Smooth muscle cell (in vitro differentiated cells): ENCODE data around the gene C2orf76. TPM values are rescaled to one million over a fixed set of nuclear protein-coding genes. Genes with fewer than 3 reads are reported as not detected.
"Not testable (repeated sequence)": the region's sequence is repeated elsewhere in the genome, so short reads cannot be mapped to it uniquely, and the experiment has no call there.

Experiments
- DNase-seq: peaks from one replicate; lab custom pipeline; 2025; ENCODE audit not compliant: unreplicated experiment; lab: John Stamatoyannopoulos, UW
- H2AFZ ChIP-seq: fragments of 200-600 bp; sonication (generic); 2 replicates; pipeline ENCODE4 v1.6.0; 2016; ENCODE audit warnings: antibody characterized with exemption, low read depth, mild to moderate bottlenecking
- H3F3A ChIP-seq: fragments of 200-600 bp; sonication (generic); 2 replicates; pipeline ENCODE4 v1.6.0; 2017; ENCODE audit warnings: antibody characterized with exemption, low read depth
- H3K27ac ChIP-seq: fragments of 200-600 bp; sonication (generic); 2 replicates; pipeline ENCODE4 v1.5.1; 2016; ENCODE audit warnings: low read depth, mild to moderate bottlenecking
- H3K27me3 ChIP-seq: fragments of 200-600 bp; sonication (generic); 2 replicates; pipeline ENCODE4 v1.6.1; 2016; ENCODE audit warnings: low read depth, mild to moderate bottlenecking
- H3K36me3 ChIP-seq: fragments of 200-600 bp; sonication (generic); 2 replicates; pipeline ENCODE4 v1.5.1; 2016; ENCODE audit warnings: low read depth
- H3K4me1 ChIP-seq: fragments of 200-600 bp; sonication (generic); 2 replicates; pipeline ENCODE4 v1.5.1; 2016; ENCODE audit warnings: low read depth
- H3K4me2 ChIP-seq: fragments of 200-600 bp; sonication (generic); 2 replicates; pipeline ENCODE4 v1.6.0; 2016; ENCODE audit warnings: mild to moderate bottlenecking
- H3K4me3 ChIP-seq: fragments of 200-600 bp; sonication (generic); 2 replicates; pipeline ENCODE4 v1.5.1; 2016; ENCODE audit warnings: mild to moderate bottlenecking
- H3K79me2 ChIP-seq: fragments of 200-600 bp; sonication (generic); 2 replicates; pipeline ENCODE4 v1.6.0; 2016; ENCODE audit warnings: low read depth, mild to moderate bottlenecking
- H3K9ac ChIP-seq: fragments of 200-600 bp; sonication (generic); 2 replicates; pipeline ENCODE4 v1.6.0; 2016; ENCODE audit warnings: low read depth
- H3K9me3 ChIP-seq: fragments of 200-600 bp; sonication (generic); replicated peaks from 2 replicates; pipeline ENCODE4 v1.5.1; 2016; ENCODE audit warnings: low read depth
- H4K20me1 ChIP-seq: fragments of 200-600 bp; sonication (generic); 2 replicates; pipeline ENCODE4 v1.6.0; 2016; ENCODE audit warnings: low read depth
- CTCF ChIP-seq: fragments of 200-600 bp; sonication (generic); IDR thresholded peaks from 2 replicates; pipeline ENCODE4 v1.5.1; 2017; ENCODE audit warnings: borderline replicate concordance, mild to moderate bottlenecking, antibody characterized with exemption; ENCODE audit not compliant: insufficient read depth, poor library complexity, severe bottlenecking
- WGBS: methylation state at CpG from one replicate; pipeline ENCODE4 v1.1.7; 2016; ENCODE audit warnings: low lambda C conversion rate; 5-methylcytosine and 5-hydroxymethylcytosine counted together
- polyA plus RNA-seq: library from polyadenylated mRNA; unstranded; fragments of >200 nt; fragmentation: Nextera tagmentation; extraction: Ambion mirVana; gene quantifications from 2 replicates; pipeline ENCODE4 v1.2.1, GENCODE V29; 2016
- total RNA-seq: library from RNA; depleted of rRNA; stranded (reverse); fragments of >200 nt; gene quantifications from 2 replicates; pipeline ENCODE4 v1.2.3, GENCODE V29; 2014

C2orf76 gene
- total and polyA plus RNA-seq, 2 experiments from 2014 or later: 16.0 to 30.2 TPM

GRCh38 chr2:119377993-119378345 is 11.3 kb upstream of the C2orf76 start:
- Histone ChIP-seq H3K9me3 (no peaks in the 10 kb centered on the region), H4K20me1 (no peaks in the 10 kb centered on the region), H3K4me2 (no peak overlapping the region), H3K36me3 (peaks cover 11% of the 10 kb centered on the region), H3K4me3 (no peak overlapping the region), H3F3A (no peaks in the 10 kb centered on the region), H3K4me1 (no peaks in the 10 kb centered on the region), H2AFZ (no peak overlapping the region), H3K27me3 (no peaks in the 10 kb centered on the region), H3K27ac (no peak overlapping the region), H3K9ac (no peak overlapping the region), H3K79me2 (no peaks in the 10 kb centered on the region)
- TF ChIP-seq CTCF: no peak
- no peak for DNase-seq
- 49% methylated on average over 5 of the region's 5 CpGs for WGBS

GRCh38 chr2:119377294-119377992 is 10.8 kb upstream of the C2orf76 start:
- Histone ChIP-seq H4K20me1 (no peaks in the 10 kb centered on the region), H3K4me1 (no peaks in the 10 kb centered on the region), H3K27ac (no peak overlapping the region), H3K9me3 (no peaks in the 10 kb centered on the region), H3K4me3 (no peak overlapping the region), H3K4me2 (no peak overlapping the region), H3F3A (no peaks in the 10 kb centered on the region), H2AFZ (no peak overlapping the region), H3K27me3 (no peaks in the 10 kb centered on the region), H3K9ac (no peak overlapping the region), H3K36me3 (peaks cover 16% of the 10 kb centered on the region), H3K79me2 (no peaks in the 10 kb centered on the region)
- 82% methylated on average over 7 of the region's 7 CpGs for WGBS
- TF ChIP-seq CTCF: no peak
- DNase-seq: no peak

- WGBS: 95% methylated on average over 5 of the region's 5 CpGs
- Histone ChIP-seq H3K27ac (no peak overlapping the region), H3F3A (no peaks in the 10 kb centered on the region), H3K79me2 (no peaks in the 10 kb centered on the region), H3K9me3 (no peaks in the 10 kb centered on the region), H3K36me3 (peaks cover 20% of the 10 kb centered on the region), H4K20me1 (no peaks in the 10 kb centered on the region), H3K27me3 (no peaks in the 10 kb centered on the region), H3K4me2 (no peak overlapping the region), H3K4me3 (no peak overlapping the region), H3K4me1 (no peaks in the 10 kb centered on the region), H2AFZ (no peak overlapping the region), H3K9ac (no peak overlapping the region)
- no peak for TF ChIP-seq CTCF
- no peak for DNase-seq
Measured at GRCh38 chr2:119376810-119377209, 10.2 kb upstream of the C2orf76 start.

GRCh38 chr2:119376406-119376805 is 9.8 kb upstream of the C2orf76 start:
- H2AFZ ChIP-seq, H3K4me3 ChIP-seq, H3K9ac ChIP-seq, H3K27me3 ChIP-seq, H3F3A ChIP-seq, H3K27ac ChIP-seq, DNase-seq, H3K4me1 ChIP-seq, H4K20me1 ChIP-seq, H3K79me2 ChIP-seq, H3K4me2 ChIP-seq, H3K9me3 ChIP-seq: not testable (repeated sequence)
- 75% methylated on average over 6 of the region's 6 CpGs for WGBS
- peaks cover 20% of the 10 kb centered on the region for H3K36me3 ChIP-seq

GRCh38 chr2:119373907-119374745 is 7.5 kb upstream of the C2orf76 start:
- DNase-seq, H3K4me2 ChIP-seq, H3K4me3 ChIP-seq, H3K27ac ChIP-seq, H3K4me1 ChIP-seq, H3K79me2 ChIP-seq, H3K27me3 ChIP-seq, H2AFZ ChIP-seq, H3K9ac ChIP-seq, H3K9me3 ChIP-seq, H4K20me1 ChIP-seq, H3F3A ChIP-seq: not testable (repeated sequence)
- peaks cover 26% of the 10 kb centered on the region for H3K36me3 ChIP-seq
- 93% methylated on average over 5 of the region's 5 CpGs for WGBS
